HFF-Myc (cell line): ENCODE data around the gene CROCC.
"Not testable (repeated sequence)": the region's sequence is repeated elsewhere in the genome, so short reads cannot be mapped to it uniquely, and the experiment has no call there.

Source experiments
- DNase-seq: peaks from one replicate; pipeline ENCODE4 v3.0.0-alpha.2; 2011; ENCODE audit warnings: low read depth; ENCODE audit errors: extremely low read depth
- H3K4me3 ChIP-seq: replicated peaks from 2 replicates; pipeline ENCODE4 v1.5.1; 2011; ENCODE audit warnings: low read depth, mild to moderate bottlenecking, control low read depth, low read length
- CTCF ChIP-seq: IDR thresholded peaks from 2 replicates; pipeline ENCODE4 v1.5.1; 2012; ENCODE audit warnings: mild to moderate bottlenecking, low read depth, low read length, control low read depth; ENCODE audit errors: missing control alignments

Gene CROCC

GRCh38 chr1:16906873-16907272, 14.9 kb upstream of the CROCC start:
- TF ChIP-seq CTCF, result no peak
- no peak for DNase-seq
- no peak overlapping the region for H3K4me3 ChIP-seq

GRCh38 chr1:16907870-16908758, 13.6 kb upstream of the CROCC start:
- no peak for DNase-seq
- no peak overlapping the region for H3K4me3 ChIP-seq
- no peak for TF ChIP-seq CTCF

- H3K4me3 ChIP-seq, DNase-seq: not testable (repeated sequence)
Observed at GRCh38 chr1:16911851-16912721, 9.6 kb upstream of the CROCC start.

GRCh38 chr1:16912742-16913141, 9.0 kb upstream of the CROCC start:
- DNase-seq, H3K4me3 ChIP-seq: not testable (repeated sequence)

- H3K4me3 ChIP-seq, result peak overlapping the region; percentile 48
- no peak for TF ChIP-seq CTCF
- no peak for DNase-seq
Observed at GRCh38 chr1:16913181-16913832, 8.4 kb upstream of the CROCC start.

GRCh38 chr1:16913833-16914662, 7.7 kb upstream of the CROCC start:
- peak; percentile 3 for TF ChIP-seq CTCF

GRCh38 chr1:16914928-16915626, 6.7 kb upstream of the CROCC start:
- peak overlapping the region; percentile 63 for H3K4me3 ChIP-seq
- DNase-seq, result not testable (repeated sequence)

More at GRCh38 chr1:16913833-16914662, 7.7 kb upstream of the CROCC start:
- H3K4me3 ChIP-seq, result peak overlapping the region; percentile 63
- DNase-seq, result peak; percentile 84
